GM19351 (cell line): ENCODE data around the gene COL4A1.

Experiments
- ATAC-seq: cut with Tn5 transposase; IDR thresholded peaks from one replicate; pipeline ENCODE4 v1.9.1; 2021; ENCODE audit warnings: mild to moderate bottlenecking, moderate library complexity; ENCODE audit not compliant: unreplicated experiment

COL4A1 gene

GRCh38 chr13:110173247-110173818 is 133.6 kb downstream of the COL4A1 start:
- ATAC-seq = no peak

GRCh38 chr13:110170882-110171281 is 136.1 kb downstream of the COL4A1 start:
- ATAC-seq = no peak

GRCh38 chr13:110170020-110170790 is 136.8 kb downstream of the COL4A1 start:
- no peak for ATAC-seq

GRCh38 chr13:110168999-110169933 is 137.7 kb downstream of the COL4A1 start:
- ATAC-seq = no peak

GRCh38 chr13:110166598-110166997 is 140.4 kb downstream of the COL4A1 start:
- ATAC-seq = no peak

GRCh38 chr13:110164706-110165105 is 142.3 kb downstream of the COL4A1 start:
- no peak for ATAC-seq

- no peak for ATAC-seq
Observed at GRCh38 chr13:110162866-110163658, 143.9 kb downstream of the COL4A1 start.

- ATAC-seq = no peak
Observed at GRCh38 chr13:110162053-110162452, 144.9 kb downstream of the COL4A1 start.

GRCh38 chr13:110161112-110161882 is 145.7 kb downstream of the COL4A1 start:
- no peak for ATAC-seq

GRCh38 chr13:110158226-110158625 is 148.7 kb downstream of the COL4A1 start:
- no peak for ATAC-seq

GRCh38 chr13:110157718-110158117 is 149.2 kb downstream of the COL4A1 start:
- ATAC-seq = no peak

- no peak for ATAC-seq
Observed at GRCh38 chr13:110156301-110157049, 150.5 kb downstream of the COL4A1 start.

GRCh38 chr13:110155072-110155471 is 151.9 kb downstream of the COL4A1 start:
- ATAC-seq = no peak

GRCh38 chr13:110154410-110154933 is 152.5 kb downstream of the COL4A1 start:
- ATAC-seq = no peak

- ATAC-seq = no peak
Observed at GRCh38 chr13:110152351-110152750, 154.6 kb downstream of the COL4A1 start.

GRCh38 chr13:110151462-110151861 is 155.5 kb downstream of the COL4A1 start:
- no peak for ATAC-seq

- no peak for ATAC-seq
Observed at GRCh38 chr13:110150384-110151101, 156.4 kb downstream of the COL4A1 start.

- ATAC-seq = no peak
Observed at GRCh38 chr13:110149036-110149435, 157.9 kb downstream of the COL4A1 start.
